Measurements from ENCODE around the gene SDC3.

Gene SDC3

DNA sequence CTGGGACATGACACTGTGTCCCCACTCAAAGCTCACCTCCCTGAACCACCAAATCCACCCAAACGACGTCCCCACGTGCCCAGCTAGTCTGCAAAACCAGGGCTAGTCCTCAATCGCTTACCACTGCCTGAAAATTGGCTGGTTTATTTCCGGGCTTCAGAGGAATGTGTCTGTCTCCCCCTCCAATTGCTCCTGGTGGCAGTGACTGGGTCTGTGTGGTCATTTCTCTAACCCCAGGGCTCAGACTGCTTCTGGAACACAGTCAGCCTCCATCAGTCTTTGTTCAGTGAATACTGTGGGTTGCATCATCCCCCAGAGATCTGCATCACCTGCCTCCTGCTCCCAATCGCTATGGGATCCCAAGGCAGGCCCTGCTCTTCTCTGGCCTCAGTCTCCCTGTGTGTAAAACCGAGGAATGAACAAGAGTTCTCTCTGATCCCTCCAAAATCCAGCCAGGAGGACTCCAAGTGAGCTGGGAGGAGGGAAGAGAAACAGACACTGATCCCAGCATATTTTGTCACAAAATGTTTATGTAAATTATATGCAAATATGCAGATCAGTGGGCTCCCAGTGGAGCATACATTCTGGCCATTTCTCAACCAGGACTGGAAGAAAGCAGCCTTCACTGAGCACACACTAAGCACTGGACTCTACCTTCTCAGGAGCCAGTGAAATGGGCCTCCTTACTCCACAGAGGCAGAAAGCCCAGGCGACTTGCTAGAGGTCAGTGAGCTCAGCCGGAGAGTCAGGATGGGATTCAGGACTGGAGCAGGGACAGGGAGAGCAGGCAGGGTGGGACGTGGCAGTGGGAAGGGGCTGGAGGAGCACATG is 20.9 kb downstream of the SDC3 start:
- DNase-seq: no peak

DNA sequence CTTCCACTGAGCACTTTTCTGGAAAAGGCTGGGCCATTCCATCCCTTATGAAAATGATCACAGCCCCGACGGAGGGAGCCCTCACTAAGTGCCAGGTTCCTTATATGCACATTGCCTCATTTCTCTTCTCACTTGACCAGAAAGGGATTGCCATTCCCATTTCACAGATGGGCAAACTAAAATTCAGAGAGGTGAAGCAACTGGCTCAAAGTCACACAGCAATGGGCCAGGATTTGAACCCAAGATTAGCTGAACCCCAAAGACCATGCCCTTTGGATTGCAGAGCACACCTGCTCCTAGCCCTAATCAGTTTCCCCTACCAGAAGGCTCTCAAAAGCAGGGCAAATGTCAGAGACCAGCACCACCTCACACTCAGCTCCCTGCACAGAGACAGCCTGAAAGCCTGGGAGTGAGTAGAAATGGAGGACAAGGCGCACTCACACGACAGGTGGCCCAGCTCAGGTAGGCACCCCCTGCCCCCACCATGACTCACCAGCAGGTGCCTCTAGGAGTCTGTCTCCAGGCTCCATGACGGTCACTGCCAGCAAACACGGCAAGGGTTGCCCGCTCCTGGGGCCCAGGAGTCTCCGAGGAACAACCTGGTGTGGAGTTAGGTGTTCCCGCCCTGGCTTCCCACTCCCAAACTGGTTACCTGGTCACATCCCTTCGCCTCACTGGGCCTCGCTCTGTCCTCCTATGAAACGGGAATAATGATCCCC is 21.7 kb downstream of the SDC3 start:
- no peak for DNase-seq

DNA sequence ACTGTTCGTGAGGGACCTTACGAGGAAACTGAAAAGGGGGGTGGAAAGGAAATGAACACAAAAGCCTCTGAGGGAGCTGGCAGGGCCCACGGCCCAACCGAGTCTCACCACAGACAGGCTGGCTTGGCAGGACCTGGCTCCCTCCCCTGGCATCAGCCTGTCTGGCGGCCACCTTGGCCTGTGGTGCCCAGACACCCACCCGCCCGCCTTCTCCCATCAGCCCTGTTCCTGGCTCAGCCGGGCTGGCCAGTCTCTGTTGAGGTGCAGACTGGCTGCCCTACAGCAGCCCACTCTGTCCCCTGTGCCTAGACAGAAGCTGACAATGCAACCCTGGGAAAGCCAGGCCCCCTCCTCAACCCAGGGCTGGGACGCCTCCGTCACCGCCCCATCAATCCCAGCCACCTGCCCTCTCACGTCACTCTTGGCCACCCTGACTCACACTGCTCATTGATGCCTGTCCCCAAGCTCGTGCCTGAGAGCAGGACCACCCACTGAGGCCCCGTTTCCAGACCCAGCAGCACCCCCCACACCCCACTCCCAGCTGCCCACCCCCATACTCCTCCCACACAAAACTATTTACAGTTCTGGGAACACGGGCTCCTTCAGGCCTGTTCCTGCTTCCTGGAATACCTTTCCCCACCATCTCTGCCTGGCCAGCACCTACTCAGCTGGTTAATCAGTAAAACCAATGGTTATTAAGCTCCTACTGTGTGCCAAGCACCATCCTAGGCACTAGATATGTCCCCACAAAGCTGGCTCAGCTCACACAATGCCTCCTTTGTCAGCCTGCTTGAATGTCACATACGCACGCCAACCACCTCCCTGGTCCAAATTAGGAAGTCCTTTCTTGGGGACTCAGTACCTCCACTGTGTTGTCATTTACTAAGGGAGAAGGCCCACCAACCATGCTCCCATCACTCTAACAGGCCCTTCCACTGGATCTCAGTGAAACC is 22.7 kb downstream of the SDC3 start:
- DNase-seq: no peak

DNA sequence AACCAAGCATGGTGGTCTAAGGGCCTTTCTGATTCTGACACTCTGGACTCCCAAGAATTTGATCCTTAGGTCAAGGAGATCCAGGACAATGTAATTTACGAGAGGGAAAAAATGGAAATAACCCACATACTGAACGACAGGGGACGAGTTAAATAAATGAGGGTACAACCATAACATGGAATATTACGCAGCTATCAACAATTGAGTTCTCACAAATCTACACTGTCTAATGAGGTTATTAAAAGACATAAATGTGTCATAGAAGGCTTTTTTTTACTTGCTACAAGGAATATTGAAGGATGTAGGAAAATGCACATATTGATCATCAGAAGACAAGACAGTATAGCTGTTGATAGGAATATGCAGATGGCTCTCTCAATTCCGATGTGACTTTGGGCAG is 23.8 kb downstream of the SDC3 start:
- no peak for DNase-seq

DNA sequence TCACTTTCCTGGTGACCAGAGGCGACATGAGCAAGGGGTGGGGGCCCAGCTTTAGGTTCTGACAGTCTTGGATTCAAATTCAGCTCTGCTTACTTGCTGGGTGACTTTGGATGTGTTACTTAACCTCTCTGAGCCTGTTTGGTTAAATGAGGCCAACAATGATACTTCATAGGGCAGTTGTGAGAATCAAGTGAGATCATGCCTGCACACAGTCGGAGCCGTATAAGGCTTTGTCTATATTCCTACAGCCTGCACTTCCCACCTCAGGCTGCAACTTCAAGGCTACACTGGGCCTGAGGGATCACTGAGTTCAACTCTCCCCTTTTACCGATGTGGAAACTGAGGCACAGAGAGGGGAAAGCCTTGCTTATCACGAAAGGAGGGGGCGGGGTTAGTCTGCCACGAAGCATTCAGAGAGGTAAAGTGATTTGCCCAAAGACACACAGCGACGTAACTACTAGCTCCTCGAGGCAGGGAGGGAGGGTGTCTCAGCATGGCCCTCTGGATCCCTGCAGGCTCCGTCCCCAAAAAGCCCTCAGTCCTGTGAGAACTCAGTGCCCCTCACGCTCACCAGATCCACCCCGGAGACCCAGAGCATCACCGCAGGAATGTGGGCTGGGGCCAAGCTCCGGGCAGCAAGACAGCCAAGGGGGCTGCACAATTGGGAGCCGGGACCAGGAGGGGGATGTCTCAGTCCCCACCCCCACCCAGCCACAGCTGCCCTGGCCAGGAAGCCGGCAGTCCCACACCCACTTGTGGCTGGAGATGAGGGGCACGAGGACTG is 25.0 kb downstream of the SDC3 start:
- DNase-seq: no peak

DNA sequence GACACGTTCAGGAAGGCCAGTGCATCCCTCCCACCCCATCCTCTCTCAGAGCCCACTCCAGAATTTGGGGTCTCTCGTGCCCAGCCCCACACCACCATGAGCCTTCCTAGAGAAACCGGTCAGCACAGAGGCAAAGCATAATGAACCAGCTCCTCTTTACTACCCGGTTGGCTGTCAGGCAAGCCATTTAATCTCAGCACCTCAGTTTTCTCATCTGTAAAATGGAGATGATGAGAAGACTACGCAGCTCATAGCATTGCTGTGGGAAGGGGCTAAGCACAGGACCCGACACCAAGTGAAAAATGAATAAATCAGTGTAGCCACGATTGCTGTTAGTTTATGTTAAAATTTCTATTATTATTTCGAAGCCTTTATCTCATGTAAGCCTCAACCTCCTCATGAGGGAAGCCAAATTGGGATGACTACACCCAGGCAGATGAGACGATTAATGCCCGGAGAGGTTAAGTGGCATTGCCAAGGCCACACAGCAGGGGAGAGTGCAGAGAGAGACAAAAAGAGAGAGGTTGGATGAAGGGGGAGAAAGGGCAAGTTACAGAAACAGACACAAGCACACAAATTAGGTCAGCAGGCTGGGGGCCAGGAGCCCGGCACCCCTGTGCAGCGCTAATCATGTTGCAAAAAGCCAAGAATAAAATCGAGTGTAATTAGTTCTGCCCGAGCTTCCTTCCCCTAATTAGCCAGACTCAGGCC is 25.7 kb downstream of the SDC3 start:
- no peak for DNase-seq

DNA sequence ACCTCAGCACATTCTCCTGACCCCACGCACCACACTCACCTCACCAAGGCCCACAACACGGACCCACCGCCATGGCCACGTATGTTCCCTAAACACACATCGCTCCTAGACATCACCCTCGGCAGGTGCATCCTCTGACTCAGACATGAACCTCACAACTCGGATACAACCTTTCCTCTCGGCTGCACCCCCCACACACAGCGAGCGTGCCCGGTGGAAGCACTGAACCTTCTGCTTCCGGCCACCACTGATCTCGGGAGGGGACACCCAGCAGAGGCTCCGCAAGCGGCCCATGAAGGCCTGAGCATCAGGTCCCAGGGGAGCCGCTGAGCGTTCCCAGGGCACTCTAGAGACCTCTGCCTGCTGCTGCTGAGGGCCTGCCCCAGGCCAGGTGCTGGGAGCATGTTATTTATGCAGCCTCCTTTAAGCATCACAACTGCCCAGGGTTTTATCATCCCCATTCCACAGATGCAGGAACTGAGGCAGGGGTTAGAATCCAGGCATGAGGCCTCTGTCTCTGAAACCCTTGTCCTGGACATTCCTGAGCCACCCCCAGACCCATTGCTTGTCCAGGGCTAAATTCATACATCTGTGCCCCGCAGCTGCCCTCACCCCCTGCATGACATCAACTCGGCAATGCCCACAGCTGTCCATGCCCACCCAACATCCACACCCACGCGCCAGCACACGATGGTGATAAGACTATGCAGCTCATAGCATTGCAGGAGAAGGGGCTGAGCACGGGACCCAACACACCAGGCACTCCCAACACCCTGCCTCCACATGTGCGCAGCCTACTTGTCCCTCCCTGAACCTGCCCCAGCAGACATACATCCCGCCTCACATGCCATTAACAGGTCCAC is 27.0 kb downstream of the SDC3 start:
- DNase-seq: no peak

DNA sequence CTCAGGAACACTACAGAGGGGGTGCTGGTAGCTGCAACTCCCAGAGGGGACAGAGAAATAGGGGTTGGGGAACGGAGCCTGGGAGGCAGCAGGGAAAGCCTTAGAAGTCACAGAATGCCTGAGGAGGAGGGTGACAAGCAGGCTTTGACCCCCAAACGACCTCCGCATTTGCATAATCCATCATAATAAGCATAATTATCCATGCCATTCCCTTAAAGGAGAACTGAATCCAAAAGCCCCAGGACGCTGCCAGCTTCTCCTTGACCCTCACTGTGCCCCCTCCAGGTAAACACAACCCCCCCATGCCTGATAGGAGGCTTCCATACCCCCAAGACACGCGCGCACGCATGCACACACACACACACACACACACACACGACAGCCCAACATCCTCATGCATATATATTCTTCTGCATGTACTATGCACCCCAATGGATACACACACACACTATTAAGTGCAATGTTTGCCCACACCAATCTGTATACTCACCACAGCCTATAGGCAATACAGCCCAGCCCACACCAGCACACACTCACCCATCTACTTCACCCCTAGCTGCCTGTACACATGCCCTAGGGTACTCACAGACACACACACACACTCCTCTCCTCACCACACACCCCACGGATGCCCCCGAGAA is 27.8 kb downstream of the SDC3 start:
- no peak for DNase-seq

DNA sequence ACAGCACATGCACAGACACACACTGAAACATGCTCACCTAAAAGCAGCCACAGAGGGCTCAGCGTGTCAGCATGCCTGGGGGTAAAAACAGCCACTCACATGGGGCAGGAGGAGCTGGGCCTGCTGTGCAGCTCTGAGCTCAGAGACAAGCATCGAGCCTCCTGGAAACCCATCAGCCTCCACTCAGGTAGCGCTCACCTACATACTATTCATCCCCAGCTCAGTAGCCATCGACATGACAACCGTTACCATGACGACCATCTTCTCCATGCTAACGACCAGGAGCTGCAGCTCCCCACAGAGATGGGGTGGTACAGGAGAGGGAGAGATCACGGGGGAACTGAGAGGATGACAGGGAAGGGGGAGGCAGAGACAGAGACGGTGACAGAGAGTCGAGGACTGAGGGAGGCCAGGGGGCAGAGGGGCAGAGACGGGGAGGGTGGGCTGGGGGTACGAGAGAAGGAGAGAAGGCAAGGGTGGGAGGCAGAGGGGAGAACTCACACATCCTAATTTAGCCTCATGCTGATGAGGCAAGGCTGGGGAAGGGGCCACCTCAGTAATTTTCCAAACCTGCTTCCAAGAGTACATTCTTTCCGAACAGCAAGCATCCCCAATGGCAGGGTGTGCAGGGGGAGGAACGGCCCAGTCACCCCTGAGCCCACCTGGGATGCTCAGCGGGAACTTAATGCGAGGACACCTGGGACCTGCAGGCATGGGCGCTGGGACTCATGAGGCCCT is 28.4 kb downstream of the SDC3 start:
- DNase-seq: no peak

DNA sequence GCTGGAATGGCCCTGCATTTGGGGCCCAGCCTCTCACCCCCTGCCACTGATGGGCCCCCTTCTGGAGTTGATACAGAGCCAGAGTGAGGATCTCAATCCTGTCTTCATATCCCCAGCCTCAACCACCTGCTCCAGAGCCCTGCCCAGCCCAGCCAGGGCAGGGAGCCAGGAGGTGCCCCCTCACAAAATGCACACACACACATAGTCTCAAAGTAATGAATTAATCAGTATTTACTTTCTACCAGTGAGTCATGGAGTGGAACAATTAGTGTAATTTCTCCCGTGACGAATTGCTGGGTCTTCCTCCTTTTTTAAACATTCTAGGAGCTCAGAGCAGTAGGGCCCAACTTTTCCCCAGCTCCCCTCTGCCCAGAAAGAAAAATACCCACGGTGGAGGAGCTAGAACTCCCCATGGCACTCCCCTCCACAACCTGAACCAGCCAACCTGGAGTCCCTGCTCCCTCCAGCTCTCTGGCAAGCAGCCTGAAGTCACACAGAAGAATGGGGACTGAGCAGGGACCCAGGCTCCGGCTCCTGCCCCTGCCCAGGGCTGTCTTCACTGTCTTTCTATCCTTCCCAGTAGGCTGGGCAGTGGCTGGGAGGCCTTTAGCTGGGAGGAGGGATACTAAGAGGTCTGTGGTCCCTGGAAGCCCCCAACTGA is 29.3 kb downstream of the SDC3 start:
- DNase-seq: no peak

DNA sequence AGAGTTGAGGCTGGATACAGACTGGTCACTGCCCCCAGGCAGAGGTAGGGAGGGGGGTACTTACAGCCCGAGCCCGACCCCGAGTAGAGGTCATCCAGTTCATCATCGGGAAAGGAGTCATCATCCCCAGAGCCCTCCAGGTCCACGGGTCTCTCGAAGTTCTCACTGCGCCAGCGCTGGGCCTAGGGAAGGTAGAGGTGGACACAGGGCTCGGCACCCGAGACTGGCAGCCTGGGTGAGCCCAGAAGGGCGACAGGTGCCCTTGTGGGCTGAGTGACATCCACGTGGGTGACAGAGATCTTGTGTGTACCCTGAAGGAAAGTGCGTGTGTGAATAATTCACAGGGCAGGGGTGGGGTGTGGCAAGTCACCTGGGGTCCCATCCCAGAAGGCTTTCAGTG is 30.0 kb downstream of the SDC3 start:
- DNase-seq: no peak

DNA sequence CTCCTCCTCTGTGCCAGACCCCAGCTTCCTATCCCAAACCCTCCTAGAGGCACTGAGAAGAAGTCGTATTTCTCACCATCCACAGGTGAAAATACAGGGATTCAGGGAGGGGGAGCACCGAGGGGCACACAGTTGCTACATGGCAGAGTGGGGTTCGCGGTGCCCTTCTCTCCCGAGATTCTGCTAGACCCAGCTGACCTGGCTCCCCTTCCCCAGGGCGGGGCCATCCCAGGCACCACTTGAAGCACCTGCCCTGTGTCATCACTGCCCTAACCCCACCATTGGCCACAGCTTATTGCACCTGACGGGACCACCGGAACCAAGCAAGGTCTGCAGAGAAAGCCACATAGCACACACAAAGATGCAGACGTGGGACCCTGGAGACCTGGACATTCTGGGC is 30.5 kb downstream of the SDC3 start:
- no peak for DNase-seq

DNA sequence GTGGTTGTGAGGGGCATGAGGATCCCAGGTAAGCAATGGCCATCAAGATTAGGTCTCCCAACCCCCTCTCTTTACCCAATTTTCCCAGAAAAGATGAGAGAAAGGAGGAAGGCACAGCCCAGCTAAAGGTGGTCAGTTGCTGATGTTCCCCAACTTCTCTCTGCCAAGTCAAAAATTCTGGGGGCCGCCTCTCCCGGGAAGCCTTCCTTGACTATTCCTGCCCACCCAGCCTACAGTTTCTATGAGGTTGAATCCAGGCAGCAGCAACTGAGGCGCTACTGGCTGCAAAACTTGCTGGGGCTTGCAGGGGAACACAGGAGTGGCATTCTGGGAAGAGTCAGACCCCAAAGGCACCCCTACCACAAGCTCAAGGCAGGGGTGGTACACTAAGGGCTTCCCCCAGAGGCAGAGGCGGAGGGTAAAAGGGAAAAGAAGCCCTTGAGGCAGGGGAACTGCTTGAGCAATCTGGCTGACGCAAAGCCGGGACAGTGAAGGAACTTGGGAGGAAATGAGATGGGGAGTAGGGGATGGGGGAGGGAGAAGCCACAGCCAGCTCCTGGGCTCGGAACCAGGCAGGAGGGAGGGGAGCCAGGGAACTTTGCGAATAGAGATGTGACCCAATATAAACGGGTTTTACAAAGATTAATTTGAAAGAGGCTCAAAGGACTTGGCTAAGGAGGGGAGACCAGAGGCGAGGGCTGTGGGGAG is 31.2 kb downstream of the SDC3 start:
- DNase-seq: peak; percentile 58

DNA sequence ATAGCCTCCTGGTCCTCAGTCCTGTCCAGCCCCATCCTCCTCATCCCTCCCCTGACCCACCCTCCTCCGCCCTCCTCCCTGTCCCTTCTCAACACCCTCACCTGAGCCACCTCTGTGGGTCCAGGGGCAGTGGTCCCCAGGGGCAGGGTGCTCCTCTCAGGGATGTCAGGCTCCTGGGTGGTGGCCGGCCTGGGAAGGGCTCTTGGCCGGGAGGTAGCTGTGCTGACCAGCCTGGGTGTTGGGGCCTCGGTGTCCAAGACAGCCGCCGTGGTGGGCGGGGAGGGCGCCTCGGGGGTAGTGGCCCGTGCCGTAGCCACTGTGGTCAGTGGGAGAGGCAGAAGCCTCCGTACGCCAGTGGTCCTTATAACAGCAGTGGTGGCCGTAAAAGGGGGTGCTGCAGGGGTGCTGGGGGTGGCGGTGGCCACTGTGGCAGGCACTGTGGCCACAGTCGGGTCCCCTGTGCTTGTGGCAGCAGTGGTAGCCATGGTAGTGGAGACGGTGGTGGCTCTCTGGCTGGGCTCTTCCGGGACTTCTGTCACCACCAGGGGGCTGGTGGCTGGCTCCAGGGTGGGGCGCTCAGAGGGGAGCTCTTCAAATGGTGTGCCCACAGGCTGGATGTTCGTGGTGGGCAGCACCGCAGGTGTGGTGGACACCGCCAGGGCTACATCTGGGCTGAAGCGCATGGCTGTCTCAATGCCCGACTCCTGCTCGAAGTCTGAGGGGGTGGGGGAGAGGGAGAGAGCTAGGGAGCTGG is 31.9 kb downstream of the SDC3 start:
- no peak for DNase-seq

DNA sequence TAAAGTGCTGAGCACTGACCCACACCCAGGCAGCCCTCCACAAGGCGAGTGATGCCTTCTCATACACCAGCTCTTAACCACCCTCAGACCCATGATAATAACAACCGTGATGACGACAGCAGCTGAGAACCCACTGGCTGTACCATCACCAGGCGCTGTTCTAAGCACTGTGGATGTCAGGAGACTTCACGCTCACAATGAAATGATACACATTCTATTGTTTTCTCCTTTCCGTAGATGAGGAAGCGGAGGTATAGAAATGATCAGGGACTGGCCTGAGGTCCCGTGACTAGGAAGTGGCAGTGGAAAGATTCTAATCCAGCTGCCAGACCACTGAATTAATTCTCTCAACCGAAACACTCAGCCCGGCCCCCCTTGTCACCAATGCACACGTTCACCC is 32.6 kb downstream of the SDC3 start:
- DNase-seq: no peak

DNA sequence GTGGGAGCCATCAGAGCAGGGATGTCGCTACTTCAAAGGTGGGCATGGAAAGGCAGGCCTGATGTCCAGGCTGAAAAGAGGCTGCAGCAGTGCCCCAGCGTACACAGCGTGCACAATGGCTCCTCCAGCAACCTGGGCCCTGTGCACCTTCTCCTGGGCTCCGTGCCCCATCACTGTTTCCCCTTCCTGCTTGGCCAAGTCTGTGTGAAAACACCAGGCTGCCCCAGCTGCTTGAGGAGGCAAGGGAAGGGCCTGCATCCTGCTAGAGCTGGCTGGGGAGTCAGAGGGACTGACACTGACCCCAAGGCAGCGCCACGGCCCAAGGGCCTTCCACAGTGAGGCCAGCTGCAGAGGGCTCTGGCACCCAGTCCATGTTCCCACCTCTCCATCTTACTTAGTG is 33.4 kb downstream of the SDC3 start:
- DNase-seq: no peak

DNA sequence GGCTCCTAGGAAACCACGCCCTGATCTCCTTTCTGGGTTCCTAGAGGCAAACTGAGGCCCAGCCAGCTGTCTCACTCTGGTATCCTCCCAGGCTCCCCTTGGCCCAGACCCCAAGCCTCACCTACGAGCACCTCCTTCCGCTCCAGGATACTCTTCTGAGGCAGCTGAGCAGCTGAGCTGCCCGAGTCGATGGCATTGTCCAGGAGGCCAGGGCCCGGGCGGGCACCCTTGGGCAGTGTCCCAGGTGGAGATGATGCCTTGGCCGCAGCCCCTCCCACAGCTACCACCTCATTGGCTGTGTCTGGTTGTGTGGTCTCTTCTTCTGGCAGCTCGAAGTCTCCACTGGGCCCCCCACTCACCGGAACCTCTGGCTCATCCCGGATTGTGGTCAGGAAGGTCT is 34.4 kb downstream of the SDC3 start:
- DNase-seq: no peak

DNA sequence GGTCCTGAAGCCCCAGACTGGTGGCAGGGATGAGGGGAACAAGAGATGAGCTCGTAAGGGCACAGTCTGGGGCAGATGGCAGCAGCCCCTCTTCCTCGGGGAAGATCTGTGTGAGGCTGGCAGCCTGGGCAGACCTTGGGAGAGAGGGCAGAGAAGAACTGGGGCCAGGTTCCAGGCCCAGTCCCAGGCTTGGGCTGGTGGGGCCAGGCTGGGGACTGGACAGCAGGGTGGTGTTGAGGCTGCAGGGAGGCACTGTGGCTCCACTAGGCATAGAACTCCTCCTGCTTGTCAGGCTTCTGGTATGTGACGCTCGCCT is 35.7 kb downstream of the SDC3 start:
- no peak for DNase-seq

Data from HCEC 1CT (cell line).